GM12892 (cell line): Measurements from ENCODE around the gene CAV1.

Source experiments
- POLR2A ChIP-seq: IDR thresholded peaks from 2 replicates; pipeline ENCODE4 v1.6.1; 2011; ENCODE audit warnings: low read depth, low read length, control low read depth
- POLR2AphosphoS5 ChIP-seq: IDR thresholded peaks from 2 replicates; pipeline ENCODE4 v1.6.1; 2011; ENCODE audit warnings: low read depth, low read length, control low read depth
- TAF1 ChIP-seq: IDR thresholded peaks from 2 replicates; pipeline ENCODE4 v1.6.1; 2011; ENCODE audit warnings: low read depth, mild to moderate bottlenecking, control low read depth, low read length, borderline replicate concordance

DNA sequence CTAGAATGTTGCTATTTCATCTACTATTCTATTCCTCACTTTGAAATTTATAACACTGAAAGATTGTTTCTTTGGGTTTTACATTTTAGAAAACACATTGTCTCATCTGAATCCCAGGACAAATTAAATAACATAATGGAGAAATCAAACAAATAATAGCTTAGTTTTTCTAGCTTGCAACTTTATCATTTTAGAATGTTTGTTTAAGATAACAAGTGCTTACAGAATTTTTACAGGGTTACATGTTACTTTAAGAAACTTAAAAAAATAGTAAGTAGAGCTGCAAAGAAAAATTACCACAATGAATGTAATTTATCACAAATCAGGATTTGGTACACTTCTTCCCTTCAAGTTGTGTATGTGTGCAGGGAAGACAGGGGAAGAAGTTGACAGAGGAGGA, 14.0 kb upstream of the CAV1 start:
- TF ChIP-seq POLR2A (no peak), TAF1 (no peak), POLR2AphosphoS5 (no peak)
